ENCODE results near the gene PRRC2A. TPM values are rescaled to one million over a fixed set of nuclear protein-coding genes. Genes with fewer than 3 reads are reported as not detected.

The PRRC2A gene
- total RNA-seq, 4 donors from 2014 or later = 71.4 to 113 (median 88.0) TPM

- no peaks in the 10 kb centered on the region for H3K27me3 ChIP-seq
- TF ChIP-seq CTCF (IDR thresholded peaks at IDR 0.05) = no peak
- TF ChIP-seq EP300 (IDR thresholded peaks at IDR 0.05) = no peak
- no peak for TF ChIP-seq POLR2A (IDR thresholded peaks at IDR 0.05)
- no peak for DNase-seq (ENCODE audit: low spot score in 2 of 2)
- 75% methylated on average over 11 to 13 of the region's 13 CpGs for WGBS, 2 donors
- H3K4me1 ChIP-seq = peaks cover 0 to 64% (median 34%) of the 10 kb centered on the region in 4 donors
- H3K9me3 ChIP-seq = no peaks in the 10 kb centered on the region
- peaks cover 0 to 56% (median 0%) of the 10 kb centered on the region in 3 donors for H3K36me3 ChIP-seq
- H3K4me3 ChIP-seq = peak overlapping the region; percentile 52 to 81 (median 74)
- peak overlapping the region in 3 of 4 donors; percentile 81 to 91 (median 89) for H3K27ac ChIP-seq
Measured at GRCh38 chr6:31658983-31659648, 38.6 kb downstream of the PRRC2A start.

- H3K4me1 ChIP-seq = peaks cover 0 to 67% (median 36%) of the 10 kb centered on the region in 4 donors
- TF ChIP-seq EP300 (IDR thresholded peaks at IDR 0.05) (no peak), CTCF (IDR thresholded peaks at IDR 0.05) (no peak), POLR2A (IDR thresholded peaks at IDR 0.05) (no peak)
- peak overlapping the region; percentile 52 to 81 (median 74) for H3K4me3 ChIP-seq
- peak overlapping the region; percentile 73 to 91 (median 85) for H3K27ac ChIP-seq
- WGBS, 2 donors = 13 to 20% methylated on average over 10 to 11 of the region's 13 CpGs
- no peaks in the 10 kb centered on the region for H3K9me3 ChIP-seq
- H3K27me3 ChIP-seq = no peaks in the 10 kb centered on the region
- peaks cover 0 to 56% (median 0%) of the 10 kb centered on the region in 3 donors for H3K36me3 ChIP-seq
- DNase-seq (ENCODE audit: low spot score in 2 of 2) = no peak
Measured at GRCh38 chr6:31659649-31660380, 39.3 kb downstream of the PRRC2A start.

GRCh38 chr6:31660381-31661261, 40.1 kb downstream of the PRRC2A start, which contains the start of gene C6orf47:
TSS of gene C6orf47 (minus strand) at chr6:31660778. CDS start at chr6:31659947, 831 bp downstream.
- Histone ChIP-seq H3K4me1 (peaks cover 0 to 67% (median 36%) of the 10 kb centered on the region in 4 donors), H3K36me3 (peaks cover 0 to 54% (median 0%) of the 10 kb centered on the region in 3 donors), H3K9me3 (no peaks in the 10 kb centered on the region), H3K4me3 (peak within 1 kb of the TSS; percentile 52 to 81 (median 74)), H3K27ac (peak within 1 kb of the TSS; percentile 73 to 91 (median 85)), H3K27me3 (no peaks in the 10 kb centered on the region)
- 1 to 4% methylated on average over 18 to 35 of the region's 52 CpGs for WGBS, 2 donors
- TF ChIP-seq CTCF (IDR thresholded peaks at IDR 0.05) = peak in 1 of 5 experiments; percentile 14
- peak in 1 of 2 donors; percentile 72 for TF ChIP-seq POLR2A (IDR thresholded peaks at IDR 0.05)
- peak in 1 of 2 donors; percentile 79 for TF ChIP-seq EP300 (IDR thresholded peaks at IDR 0.05)
- DNase-seq (ENCODE audit: low spot score in 2 of 2) = peak; percentile 75

- WGBS, 2 donors = 77 to 79% methylated on average over 12 of the region's 12 CpGs
- H3K4me1 ChIP-seq = peaks cover 0 to 69% (median 38%) of the 10 kb centered on the region in 4 donors
- no peak for DNase-seq (ENCODE audit: low spot score in 2 of 2)
- no peaks in the 10 kb centered on the region for H3K27me3 ChIP-seq
- TF ChIP-seq POLR2A (IDR thresholded peaks at IDR 0.05) (no peak), CTCF (IDR thresholded peaks at IDR 0.05) (no peak), EP300 (IDR thresholded peaks at IDR 0.05) (no peak)
- peak overlapping the region; percentile 73 to 91 (median 85) for H3K27ac ChIP-seq
- no peaks in the 10 kb centered on the region for H3K9me3 ChIP-seq
- peak overlapping the region in 3 of 4 donors; percentile 67 to 81 (median 80) for H3K4me3 ChIP-seq
- H3K36me3 ChIP-seq = peaks cover 0 to 46% (median 0%) of the 10 kb centered on the region in 3 donors
Measured at GRCh38 chr6:31661262-31662123, 41.0 kb downstream of the PRRC2A start.
